Measurements from ENCODE around the gene TEF.
A peak's percentile ranks its signal among the peaks of the same experiment; 100 is the strongest.

The TEF gene

DNA sequence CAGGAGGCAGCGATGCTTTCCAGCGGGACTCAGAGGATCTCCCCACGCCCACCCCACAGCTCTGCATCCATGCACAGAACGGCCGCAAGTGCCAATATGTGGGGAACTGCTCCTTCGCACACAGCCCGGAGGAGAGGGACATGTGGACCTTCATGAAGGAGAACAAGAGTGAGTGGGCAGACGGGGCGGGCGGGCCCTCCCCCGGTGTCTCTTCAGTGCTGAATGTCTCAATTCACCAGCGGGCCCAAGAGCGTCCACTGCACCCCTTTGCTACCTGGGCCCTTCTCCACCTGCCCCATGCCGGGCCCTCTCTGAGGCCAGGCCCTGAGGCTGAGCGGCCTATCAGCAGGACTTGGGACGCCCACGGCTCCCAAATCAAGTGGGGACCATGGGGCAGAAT is 25.8 kb upstream of the TEF start:
- DNase-seq: no peak

DNA sequence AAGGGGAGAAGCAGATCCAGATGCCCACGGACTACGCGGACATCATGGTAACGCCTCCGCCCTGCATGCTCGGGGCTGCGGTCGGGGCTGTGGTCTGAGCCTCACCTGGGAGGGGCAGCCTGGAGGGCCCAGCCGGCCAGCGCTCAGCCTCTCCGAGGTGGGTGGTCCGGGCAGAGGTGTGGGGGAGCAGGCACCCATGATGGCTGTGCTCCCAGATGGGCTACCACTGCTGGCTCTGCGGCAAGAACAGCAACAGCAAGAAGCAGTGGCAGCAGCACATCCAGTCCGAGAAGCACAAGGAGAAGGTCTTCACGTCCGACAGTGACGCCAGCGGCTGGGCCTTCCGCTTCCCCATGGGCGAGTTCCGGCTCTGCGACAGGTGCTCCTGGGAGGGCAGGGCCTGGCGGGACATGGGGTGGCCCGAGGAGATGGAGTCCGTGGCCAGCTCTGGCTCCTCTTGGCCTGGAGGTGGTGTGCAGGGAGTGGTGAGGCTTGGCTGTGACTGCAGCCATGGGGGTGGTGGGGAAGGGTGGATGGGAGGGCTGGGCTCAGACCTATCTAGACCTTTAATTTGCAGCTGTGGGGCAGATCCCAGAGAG is 25.2 kb upstream of the TEF start:
- DNase-seq: no peak

DNA sequence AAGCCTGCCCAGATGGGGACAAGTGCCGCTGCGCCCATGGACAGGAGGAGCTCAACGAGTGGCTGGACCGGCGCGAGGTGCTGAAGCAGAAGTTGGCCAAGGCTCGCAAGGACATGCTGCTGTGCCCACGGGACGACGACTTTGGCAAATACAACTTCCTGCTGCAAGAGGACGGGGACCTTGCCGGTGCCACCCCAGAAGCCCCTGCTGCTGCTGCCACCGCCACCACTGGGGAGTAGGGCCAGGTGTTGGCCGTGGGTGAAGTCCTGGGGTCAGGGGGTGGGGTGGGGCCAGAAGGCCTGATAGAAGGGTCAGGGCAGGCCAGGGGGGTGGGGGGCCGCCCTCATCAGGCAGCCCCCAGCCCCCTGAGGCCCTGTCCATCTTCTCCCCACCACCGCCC is 24.6 kb upstream of the TEF start:
- DNase-seq: no peak

DNA sequence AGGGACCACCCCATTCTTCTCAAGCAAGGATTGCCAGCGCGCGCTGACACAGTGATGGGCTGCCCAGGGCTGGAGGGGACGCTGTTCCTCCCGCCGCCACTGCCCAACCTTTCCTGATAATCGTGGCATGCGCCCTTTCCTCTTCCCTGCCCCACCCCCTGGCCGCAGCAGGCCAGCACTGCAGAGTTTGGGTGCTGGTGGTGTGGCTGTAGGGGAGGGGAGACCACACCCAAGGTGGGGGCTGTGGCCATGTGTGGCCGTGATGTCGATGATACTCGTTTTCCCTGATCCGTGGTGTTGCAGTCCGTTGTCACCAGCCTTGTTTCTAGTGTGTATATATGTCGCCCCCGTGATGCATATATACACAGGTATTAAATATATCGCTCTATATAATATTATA is 22.8 kb upstream of the TEF start:
- DNase-seq: no peak

DNA sequence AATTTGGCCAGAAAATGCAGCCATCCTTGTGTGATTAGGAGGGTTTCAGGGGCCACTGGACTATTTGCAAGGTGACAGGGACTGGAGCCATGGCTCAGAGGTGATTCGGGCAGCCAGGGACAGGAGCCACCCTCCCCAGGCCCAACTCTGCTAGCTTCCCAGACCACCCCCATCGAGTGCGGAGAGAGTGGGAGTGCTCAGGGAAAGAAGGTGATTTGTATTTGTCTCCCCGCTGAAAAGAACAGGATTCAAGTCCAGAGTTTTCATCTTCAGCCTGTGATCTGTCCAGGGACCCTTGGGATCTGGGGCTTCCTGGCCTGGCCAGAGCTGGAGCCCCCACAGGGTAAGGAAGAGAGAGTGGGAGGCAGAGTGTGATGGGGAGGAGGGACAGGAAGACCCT is 22.4 kb upstream of the TEF start:
- no peak for DNase-seq

DNA sequence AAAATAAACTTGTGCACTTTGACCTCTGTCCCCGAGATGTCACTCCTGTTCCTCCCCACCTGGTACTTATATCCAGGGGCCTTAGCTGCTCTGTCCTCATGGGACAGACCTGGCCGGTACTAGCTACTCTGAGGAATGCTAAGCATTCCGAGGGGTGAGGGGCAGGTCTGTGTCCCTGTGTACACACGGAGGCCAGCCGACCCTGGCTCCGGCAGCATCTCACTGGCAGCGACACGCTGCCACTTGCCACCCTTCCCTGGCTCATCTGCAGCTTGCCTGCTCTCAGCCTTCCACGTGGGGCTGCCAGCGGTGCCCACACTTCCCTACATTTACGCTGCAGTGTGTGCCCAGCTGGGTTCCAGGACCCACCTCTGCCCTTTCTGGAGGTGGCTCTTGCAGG is 21.6 kb upstream of the TEF start:
- DNase-seq: no peak

DNA sequence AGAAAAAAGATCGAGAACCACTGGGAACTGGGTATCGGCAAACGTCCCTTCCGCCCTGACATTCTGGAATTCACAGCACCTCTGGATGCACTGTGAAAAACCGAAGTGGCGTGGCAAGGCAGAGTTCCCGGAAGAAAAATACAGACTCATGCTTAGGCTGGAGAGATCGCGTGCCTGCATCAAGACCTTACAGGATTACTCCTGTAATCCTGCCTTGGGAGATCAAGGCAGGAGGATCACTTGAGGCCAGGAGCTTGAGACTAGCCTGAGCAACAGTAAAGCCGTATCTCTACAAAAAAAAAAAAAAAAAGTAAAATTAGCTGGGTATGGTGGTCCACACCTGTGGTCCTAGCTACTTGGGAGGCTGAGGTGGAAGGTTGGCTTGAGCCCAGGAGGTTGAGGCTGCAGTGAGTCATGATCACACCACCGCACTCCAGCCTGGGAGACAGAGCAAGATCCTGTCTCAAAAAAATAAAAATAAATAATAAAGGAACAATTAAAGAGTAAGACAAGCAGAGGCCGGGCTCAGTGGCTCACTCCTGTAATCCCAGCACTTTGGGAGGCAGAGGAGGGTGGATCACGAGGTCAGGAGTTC is 19.9 kb upstream of the TEF start:
- no peak for DNase-seq

DNA sequence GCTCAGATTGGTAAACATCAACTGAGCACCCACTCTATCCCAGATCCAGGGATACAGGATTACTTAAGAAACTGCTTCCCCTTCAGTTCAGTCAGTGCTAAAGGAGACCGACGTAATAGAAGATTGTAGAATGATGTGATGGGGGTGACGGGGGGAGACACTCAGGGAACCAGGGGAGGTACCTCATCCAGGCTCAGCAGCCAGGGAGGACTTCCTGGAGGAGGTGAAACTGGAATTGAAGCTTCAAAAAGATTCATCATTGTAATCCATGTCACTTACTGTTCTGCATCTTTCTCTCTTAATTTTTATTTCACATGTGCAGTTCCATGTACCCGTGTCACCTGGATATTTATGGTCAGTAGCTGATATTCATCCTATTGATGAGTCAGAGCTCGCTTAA is 19.1 kb upstream of the TEF start:
- DNase-seq: no peak

DNA sequence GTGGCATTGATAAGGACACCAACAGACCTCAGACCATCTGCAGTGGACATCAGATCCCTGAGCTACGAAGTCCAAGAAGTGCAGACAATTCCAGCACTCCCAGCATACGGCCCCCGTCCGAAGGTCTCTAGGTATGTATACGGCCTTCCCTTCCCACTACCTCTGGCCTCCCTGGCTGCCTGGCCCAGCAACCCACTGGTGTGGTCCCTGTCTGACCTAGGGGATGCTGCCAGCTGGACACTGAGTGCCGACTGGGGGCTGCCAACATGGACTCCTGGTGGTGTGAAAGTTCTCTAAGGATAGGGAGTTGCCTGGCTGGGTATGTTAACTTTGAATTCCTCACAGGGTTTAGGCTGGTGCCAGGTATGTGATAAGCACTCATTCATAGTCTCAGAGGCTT is 17.5 kb upstream of the TEF start:
- DNase-seq: no peak

DNA sequence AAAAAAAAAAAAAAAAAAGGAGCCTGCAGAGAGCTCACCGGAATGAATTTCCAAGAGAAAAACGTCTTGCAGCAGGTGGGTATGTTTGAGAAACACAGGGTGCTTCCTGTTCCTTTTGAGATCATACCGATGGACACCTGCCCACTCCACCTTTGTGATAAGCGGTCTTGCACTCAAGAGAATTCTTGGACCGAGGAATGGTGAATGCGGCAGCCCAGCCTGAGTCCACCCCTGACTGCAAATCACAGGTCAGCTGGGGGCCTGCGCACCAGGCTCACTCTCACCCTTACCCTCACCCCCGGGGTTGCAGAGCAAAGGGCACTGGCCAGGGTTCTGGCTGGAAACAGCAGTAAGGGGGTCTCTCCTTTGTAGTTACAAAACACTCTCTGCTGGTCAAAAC is 16.8 kb upstream of the TEF start:
- no peak for DNase-seq

DNA sequence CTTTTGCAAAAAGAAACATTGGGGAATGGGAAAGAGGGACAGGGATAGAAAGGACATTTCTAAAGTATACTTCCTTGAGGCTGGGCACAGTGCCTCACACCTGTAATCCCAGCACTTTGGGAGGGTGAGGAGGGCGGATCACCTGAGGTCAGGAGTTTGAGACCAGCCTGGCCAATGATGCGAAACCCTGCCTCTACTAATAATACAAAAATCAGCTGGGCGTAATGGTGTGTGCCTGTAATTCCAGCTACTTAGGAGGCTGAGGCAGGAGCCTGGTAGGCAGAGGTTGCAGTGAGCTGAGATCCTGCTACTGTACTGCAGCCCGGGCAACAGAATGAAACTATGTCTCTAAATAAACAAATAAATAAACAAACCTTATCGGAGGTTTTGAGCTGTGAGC is 16.3 kb upstream of the TEF start:
- no peak for DNase-seq

DNA sequence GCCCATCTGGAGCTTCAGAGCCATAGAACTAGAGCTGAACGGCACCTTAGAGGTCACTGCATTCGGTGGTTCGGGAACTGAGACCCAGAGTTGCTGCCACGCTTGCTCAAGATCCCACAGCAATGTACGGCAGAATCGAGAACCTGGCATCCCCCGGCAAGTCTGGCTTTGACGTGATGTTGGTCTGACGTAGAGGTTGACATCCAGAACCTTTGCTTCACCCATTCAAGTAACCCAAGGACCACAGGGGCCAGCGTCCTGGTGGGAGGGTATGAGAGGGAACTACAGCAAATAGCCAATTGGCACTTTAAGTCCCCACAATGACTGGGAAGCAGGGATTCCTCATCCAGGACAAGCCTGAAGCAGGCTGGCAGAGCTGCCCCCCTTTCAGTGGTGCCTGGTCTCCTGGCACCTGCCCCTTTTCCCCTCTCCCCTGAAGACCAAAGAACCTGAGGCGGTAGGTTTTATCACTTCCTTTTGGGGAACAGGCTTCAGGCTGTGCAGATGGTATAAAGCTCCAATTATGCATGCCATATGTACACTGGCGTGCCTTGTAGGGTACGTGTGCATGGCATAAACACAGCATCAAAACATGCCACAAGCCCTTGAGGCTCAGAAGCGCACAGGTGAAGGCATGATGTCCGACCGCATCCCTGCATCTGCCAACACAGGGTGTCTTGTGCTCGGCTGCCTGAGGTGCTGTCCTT is 15.3 kb upstream of the TEF start:
- no peak for DNase-seq

DNA sequence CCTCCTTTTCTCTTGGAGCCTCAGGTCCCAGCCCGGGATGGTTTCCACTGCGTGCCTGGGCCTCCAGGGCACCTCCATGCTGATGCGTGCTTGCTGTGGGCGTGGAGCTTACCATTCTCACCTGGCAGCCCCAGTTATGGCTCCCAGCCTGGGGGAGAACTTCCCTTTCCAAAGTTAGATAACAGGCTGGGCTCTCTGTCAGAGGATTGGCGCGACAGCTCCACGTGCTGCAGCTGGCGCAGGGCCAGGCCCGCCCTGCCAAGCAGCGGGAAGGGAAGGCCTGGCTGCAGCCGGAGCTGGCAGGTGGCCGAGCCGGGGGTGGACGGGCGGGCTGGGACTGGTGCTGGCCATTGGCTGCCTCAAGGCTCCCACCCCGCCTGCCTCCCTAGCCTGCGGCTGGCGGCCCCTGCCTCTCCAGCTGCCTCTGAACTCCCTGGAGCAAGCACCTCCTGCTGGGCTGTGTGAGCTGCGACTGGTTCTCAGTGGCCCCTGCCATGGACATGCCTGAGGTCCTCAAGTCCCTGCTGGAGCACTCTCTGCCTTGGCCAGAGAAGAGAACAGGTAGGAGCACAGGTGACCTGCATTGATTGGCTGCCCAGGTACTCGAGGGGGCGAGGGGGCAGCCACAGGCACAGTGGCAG is 14.6 kb upstream of the TEF start:
- DNase-seq: no peak

DNA sequence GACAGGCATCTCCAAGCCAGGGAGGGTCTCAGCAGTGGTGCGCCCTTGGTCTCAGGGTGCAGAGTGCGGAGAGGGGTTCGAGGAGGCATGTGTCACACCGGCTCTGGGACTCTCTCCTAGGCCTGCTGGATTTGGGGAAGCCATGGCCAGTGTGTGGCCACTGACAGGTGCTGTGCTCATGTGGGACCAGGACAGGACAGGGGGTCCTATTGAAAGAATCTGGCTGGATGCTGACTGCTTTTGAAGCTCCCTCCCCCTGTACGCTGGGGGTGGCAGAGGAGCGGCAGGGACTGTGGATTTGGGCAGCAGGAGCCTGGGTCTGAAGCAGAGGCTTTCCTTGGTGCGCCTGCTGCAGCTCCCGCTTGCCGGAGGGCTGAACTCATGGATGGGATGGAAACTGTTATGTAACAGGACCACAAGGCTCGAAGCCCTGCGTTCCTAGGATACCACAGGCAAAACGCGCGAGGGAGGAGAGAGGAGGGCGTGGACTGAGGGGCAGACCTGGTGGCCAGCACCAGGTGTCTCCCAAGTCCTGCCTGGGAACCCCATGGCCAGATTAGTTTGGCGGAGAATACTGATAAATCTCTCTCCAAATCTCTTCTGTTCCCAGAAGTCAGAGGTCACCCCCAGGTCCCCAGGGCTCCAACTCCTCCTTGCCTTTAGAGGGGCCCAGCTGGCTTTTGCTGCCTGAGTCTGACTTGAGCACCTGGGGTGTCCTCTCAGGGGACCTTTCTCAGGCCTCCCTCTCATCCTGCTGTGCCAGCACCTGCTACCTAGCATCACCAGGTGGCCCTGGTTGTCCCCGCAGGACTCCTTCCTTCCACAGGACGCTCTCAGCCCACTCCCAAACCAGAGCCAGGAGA is 13.8 kb upstream of the TEF start:
- DNase-seq: no peak

DNA sequence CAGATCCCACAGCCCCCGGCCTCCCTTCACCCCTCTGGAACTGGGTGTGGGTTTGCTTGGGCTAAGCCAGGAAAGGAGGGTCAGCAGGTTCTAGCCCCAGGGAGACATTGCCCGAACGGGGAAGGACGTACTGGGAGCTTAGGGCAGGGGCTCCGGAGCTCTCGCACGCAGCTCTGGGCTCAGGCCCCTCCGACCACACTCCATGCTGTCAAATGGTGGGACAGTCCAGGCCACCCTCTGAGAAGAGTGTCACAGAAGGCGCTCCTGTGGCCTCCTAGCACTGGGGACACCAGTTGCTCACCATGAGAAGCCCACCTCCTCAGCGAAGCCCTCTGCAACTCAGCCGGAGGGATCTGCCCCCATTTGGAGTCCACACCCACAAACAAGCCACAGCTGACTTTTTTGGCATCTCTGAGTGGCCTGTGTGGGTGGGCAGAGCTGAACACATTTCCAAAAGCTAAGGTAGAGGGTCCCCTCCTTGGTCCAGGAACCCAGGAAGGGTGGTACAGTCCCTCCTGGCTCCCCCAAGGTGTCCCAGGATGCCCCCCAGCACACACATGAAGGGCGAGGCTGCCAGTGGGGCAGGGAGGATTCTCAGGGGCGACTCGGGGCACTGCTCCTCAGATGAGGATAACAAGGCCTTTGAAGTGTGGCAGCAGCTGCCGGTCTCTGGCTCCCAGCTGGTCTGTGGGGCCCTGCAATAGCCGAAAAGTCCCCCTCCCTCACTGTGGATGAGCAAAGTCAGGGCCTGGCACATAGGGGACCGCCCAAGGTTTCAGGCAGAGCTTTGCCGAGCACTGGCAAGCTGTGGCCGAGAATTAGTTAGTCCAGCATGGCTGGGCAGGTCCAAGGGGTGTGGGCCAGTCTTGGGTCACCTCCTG is 13.0 kb upstream of the TEF start:
- DNase-seq: no peak

DNA sequence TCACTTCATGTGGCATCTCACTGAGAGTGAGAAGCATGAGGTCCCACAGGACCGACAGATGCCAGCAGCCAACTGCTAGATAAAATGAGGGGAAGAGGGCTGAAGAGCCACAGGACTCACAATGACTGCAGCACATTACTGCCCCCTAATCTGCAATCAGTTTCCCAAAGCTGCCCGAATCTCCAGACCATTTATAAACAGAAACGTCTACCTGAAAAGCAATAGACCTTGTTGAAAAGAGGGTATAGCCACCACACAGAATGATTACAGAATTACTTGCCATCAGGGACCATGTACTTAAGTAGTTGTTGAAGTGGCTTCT is 12.4 kb upstream of the TEF start:
- DNase-seq: no peak

DNA sequence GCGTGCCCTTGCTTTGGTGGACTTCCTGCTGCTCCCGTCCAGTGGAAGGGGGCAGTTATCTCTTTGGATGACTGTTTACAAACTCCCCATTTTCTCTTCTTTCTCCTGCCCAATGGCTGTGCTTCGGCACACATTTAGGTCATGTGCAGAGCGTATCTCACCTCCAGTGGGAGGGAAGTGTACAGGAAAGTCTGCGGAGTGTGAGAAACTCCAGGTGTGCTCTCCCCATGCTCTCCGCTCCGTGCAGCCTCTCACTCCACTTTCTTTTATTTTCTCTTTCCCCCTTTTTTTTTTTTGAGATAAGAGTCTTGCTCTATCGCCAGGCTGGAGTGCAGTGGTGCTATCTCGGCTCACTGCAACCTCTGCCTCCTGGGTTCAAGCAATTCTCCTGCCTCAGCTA is 11.9 kb upstream of the TEF start:
- no peak for DNase-seq

DNA sequence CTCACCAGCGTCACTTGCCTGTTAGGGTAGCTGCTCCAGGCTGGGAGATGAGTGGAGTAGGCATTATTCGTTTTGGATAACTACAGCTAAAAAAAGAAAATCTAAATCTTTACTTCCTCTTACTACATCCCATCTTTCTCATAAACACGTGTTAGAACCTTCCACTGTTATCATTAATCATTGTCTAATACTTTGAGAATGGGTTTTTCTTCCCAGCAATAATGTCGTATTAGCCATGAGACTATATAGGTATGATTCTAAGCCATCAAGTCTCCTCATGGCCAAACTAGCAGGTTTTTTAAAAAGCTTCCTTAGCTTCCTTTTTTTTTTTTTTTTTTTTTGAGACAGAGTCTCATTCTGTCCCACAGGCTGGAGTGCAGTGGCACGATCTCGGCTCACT is 3.9 kb upstream of the TEF start:
- DNase-seq: no peak

DNA sequence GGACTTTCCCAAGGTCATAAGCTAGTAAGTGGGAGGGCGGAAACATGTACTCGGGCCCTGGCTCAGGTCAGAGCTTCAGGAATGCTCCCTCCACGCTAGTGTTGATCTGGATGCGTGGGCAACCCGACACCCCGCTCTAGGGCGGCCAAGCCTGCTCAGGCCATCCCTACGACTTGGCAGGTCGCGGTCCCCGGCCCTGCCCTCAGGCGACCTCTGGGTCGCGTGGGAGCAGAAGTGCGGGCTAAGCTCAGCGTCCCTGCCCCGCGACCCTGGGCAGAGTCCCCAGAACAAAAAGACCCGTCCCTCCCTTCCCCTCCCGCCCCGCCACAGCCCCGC is 781 bp upstream of the TEF start:
- DNase-seq: no peak

DNA sequence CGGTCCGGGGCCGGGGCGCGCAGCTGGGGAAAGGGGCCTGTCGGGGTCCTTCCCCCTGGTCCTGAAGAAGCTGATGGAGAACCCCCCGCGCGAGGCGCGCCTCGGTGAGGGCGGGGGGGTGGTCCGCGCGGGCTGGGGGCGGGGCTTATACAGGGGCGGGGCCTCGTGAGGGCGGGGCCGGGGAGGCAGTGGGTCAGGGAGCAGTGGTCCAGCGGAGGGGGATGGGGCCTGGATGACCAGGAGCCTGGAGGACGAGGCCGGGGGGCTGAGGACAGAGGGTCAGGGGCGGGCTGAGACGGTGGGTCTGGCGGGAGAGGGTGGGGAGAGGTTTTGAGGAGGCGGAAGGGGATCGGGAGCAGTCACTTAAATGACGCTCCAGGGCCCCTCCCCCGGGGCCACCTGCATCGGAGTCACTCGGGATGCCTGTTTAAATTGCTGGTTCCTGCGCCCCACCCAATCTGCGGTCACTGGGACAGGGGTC is 396 bp downstream of the TEF start:
- DNase-seq: peak; percentile 58

DNA sequence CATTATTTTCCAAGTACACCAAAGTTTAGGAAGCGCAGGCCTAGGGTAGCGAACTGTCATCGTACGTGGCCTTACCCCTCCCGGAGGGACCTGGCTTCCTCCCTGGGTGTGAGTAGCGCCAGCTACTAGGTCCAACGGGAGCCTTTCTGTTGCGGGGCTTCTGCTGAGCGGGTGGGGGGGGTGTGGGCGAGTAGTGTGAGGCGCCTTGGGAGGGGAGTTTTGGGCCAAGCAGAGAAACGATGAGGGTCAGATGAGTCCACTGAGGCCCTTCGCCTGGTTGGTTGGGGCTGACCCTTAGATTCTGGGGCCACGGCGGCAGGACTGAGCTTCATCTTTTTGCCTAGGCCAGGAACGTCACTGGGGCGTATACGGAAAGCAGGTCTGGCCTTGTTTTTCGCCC is 868 bp downstream of the TEF start:
- no peak for DNase-seq

DNA sequence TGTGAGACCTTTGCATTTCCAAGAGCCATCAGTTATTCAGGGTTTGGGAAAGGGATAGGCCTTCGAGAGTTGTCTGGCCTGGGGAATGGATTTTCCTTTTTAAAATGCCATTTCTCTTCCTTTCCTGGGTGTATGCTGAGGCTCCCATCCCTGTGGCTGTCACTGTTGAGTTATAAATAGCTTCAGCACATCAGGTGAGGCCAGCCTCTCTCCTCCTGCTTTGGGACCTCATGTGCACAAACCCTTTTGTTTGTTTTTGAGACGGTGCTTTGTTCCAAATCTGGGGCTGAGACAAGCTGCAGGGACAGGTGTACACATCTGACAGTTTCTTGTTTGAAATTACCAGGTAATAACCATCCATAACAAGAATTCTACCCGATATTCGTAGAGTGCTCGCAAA is 1.3 kb downstream of the TEF start:
- DNase-seq: no peak

DNA sequence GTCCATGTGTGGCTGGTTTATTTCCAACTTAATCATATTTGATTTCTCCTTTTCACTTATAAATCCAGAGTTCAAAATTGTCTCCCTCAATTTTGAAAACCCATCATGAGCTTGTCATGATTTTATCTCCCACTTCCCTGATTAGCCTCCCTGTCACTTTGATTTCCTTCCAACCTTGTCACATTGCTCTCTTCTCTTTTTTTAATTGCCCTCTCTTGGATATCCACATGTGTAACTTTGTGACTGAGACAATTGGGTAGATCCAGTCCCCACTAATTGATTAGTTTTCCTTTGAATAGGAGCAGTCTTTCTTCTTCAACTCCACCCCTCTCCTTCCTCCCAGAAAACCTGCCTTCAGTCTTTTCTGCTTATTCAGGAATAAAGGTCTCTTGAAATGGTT is 2.4 kb downstream of the TEF start:
- no peak for DNase-seq

All from activated CD8-positive, alpha-beta memory T cell treated with anti-CD3 and anti-CD28 coated beads, Interleukin-2, amount 50 U/mL, for 4 hours (primary cell).